ENCODE measurements around the gene ERBB4. TPM values are rescaled to one million over a fixed set of nuclear protein-coding genes. Genes with fewer than 3 reads are reported as not detected.

Gene ERBB4
- total and polyA plus RNA-seq, 10 of the 15 experiments (the other 5 are each of a cell fraction or from before 2014, with no cell fraction given) = under 0.01 to 0.23 (median 0.01) TPM; not detected in 4

DNA sequence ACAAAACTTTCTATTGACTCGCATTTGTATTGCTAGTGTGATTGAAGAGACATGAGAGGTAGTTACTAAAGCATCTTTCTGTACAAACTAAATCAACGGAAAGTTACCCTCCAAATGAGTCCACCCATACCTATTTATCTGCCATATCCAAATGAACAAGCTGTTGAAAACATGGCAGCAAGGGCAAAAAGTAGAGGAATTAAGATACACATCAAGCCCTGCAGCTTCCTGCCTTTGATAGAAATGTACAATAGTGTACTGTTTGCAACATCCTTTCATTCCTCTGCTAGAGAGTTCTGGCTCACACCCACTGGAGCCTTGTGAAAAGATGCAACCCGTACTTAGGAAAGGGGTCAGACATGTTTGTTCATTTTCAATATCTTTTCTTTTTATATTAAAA lies 122.5 kb downstream of the ERBB4 start (continued):
- TF ChIP-seq, protein P1, sequence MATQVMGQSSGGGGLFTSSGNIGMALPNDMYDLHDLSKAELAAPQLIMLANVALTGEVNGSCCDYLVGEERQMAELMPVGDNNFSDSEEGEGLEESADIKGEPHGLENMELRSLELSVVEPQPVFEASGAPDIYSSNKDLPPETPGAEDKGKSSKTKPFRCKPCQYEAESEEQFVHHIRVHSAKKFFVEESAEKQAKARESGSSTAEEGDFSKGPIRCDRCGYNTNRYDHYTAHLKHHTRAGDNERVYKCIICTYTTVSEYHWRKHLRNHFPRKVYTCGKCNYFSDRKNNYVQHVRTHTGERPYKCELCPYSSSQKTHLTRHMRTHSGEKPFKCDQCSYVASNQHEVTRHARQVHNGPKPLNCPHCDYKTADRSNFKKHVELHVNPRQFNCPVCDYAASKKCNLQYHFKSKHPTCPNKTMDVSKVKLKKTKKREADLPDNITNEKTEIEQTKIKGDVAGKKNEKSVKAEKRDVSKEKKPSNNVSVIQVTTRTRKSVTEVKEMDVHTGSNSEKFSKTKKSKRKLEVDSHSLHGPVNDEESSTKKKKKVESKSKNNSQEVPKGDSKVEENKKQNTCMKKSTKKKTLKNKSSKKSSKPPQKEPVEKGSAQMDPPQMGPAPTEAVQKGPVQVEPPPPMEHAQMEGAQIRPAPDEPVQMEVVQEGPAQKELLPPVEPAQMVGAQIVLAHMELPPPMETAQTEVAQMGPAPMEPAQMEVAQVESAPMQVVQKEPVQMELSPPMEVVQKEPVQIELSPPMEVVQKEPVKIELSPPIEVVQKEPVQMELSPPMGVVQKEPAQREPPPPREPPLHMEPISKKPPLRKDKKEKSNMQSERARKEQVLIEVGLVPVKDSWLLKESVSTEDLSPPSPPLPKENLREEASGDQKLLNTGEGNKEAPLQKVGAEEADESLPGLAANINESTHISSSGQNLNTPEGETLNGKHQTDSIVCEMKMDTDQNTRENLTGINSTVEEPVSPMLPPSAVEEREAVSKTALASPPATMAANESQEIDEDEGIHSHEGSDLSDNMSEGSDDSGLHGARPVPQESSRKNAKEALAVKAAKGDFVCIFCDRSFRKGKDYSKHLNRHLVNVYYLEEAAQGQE (IDR thresholded peaks at IDR 0.05; ENCODE audit: low read depth, low read length) = no peak

DNA sequence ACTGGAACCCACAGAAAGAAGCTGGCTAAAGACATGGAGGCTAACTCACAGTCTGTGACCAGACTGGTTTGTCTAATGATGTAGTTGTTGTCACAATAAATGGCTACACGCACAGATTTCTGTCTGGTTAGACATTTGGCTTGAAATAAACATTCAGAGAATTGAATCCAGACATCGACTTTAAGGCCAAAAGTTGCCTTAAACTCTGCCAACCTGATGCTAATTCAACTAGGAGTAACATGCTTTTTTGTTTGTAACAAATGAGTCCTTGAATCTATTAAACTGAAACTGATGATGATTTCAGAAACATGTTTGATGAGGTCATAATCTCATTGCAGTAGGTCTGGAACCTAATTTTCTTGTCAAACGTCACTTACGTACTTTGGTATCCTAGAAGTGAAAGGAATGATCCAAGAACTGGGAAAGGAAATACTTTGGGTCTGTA lies 123.8 kb downstream of the ERBB4 start:
- DNase-seq (ENCODE audit: low read depth, low spot score) (no peak), FAIRE-seq (no peak), ATAC-seq (no peak)
- CTCF ChIA-PET = interaction anchor here (1.0 kb wide), 1 partner anchor 13 kb away, joined by 3 read pairs; no protein-coding TSS in a partner anchor
- no TSS peak for BruUV-seq (replicated peaks)
- Histone ChIP-seq H2AFZ (ENCODE audit: control insufficient read depth, low read depth, low read length) (no peak overlapping the region), H4K20me1 (ENCODE audit: control insufficient read depth, insufficient read depth) (no peaks in the 10 kb centered on the region), H3K79me2 (ENCODE audit: control insufficient read depth, insufficient read depth, low read length) (no peaks in the 10 kb centered on the region), H3K36me3 (ENCODE audit: control insufficient read depth in 2 of 2, insufficient read depth in 2 of 2, low read length in 1 of 2) (no peaks in the 10 kb centered on the region), H3K4me1 (ENCODE audit: control insufficient read depth, insufficient read depth, low read length) (no peaks in the 10 kb centered on the region), H3K27ac (ENCODE audit: control insufficient read depth, insufficient read depth) (no peak overlapping the region), H3K4me2 (ENCODE audit: control insufficient read depth, insufficient read depth) (no peak overlapping the region), H3K9ac (ENCODE audit: control insufficient read depth, insufficient read depth, low read length) (no peak overlapping the region), H3K4me3 (no peak overlapping the region), H3K27me3 (replicated peaks in 1 of 2; ENCODE audit: control insufficient read depth in 2 of 2, insufficient read depth in 2 of 2, low read length in 1 of 2) (no peaks in the 10 kb centered on the region), H3K9me3 (replicated peaks; ENCODE audit: control insufficient read depth, insufficient read depth, low read length) (no peaks in the 10 kb centered on the region)
- intact Hi-C loops (cut with micrococcal nuclease; ENCODE audit: unreplicated experiment) (no loop called here), in situ Hi-C loops (cut with MboI) (no loop called here)
- no peak for TF ChIP-seq SRF (IDR thresholded peaks at IDR 0.05; ENCODE audit: low read depth in 2 of 2, low read length in 2 of 2)
- no peak for TF ChIP-seq BACH1 (IDR thresholded peaks at IDR 0.05; ENCODE audit: borderline replicate concordance)
- no peak for TF ChIP-seq POU2F2 (IDR thresholded peaks at IDR 0.05; ENCODE audit: borderline replicate concordance, low read depth, low read length)
- TF ChIP-seq, protein P2, sequence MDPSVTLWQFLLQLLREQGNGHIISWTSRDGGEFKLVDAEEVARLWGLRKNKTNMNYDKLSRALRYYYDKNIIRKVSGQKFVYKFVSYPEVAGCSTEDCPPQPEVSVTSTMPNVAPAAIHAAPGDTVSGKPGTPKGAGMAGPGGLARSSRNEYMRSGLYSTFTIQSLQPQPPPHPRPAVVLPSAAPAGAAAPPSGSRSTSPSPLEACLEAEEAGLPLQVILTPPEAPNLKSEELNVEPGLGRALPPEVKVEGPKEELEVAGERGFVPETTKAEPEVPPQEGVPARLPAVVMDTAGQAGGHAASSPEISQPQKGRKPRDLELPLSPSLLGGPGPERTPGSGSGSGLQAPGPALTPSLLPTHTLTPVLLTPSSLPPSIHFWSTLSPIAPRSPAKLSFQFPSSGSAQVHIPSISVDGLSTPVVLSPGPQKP (IDR thresholded peaks at IDR 0.05; ENCODE audit: low read depth, low read length) = no peak
- TF ChIP-seq, protein P3, sequence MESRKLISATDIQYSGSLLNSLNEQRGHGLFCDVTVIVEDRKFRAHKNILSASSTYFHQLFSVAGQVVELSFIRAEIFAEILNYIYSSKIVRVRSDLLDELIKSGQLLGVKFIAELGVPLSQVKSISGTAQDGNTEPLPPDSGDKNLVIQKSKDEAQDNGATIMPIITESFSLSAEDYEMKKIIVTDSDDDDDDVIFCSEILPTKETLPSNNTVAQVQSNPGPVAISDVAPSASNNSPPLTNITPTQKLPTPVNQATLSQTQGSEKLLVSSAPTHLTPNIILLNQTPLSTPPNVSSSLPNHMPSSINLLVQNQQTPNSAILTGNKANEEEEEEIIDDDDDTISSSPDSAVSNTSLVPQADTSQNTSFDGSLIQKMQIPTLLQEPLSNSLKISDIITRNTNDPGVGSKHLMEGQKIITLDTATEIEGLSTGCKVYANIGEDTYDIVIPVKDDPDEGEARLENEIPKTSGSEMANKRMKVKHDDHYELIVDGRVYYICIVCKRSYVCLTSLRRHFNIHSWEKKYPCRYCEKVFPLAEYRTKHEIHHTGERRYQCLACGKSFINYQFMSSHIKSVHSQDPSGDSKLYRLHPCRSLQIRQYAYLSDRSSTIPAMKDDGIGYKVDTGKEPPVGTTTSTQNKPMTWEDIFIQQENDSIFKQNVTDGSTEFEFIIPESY (IDR thresholded peaks at IDR 0.05) = no peak
- no peak for TF ChIP-seq FOXM1 (IDR thresholded peaks at IDR 0.05; ENCODE audit: low read depth, low read length)
- no peak for TF ChIP-seq KLF5 (IDR thresholded peaks at IDR 0.05; ENCODE audit: partially characterized antibody)
- TF ChIP-seq, protein P4, sequence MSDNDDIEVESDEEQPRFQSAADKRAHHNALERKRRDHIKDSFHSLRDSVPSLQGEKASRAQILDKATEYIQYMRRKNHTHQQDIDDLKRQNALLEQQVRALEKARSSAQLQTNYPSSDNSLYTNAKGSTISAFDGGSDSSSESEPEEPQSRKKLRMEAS (IDR thresholded peaks at IDR 0.05; ENCODE audit: low read depth, low read length) = no peak
- no peak for TF ChIP-seq NRF1 (conservative IDR thresholded peaks at IDR 0.05; ENCODE audit: low read depth, low read length)
- no peak for TF ChIP-seq TCF12 (IDR thresholded peaks at IDR 0.05; ENCODE audit: low read depth, low read length)
- no peak for TF ChIP-seq TCF3 (IDR thresholded peaks at IDR 0.05; ENCODE audit: borderline replicate concordance, insufficient read depth, low read depth, low read length)
- TF ChIP-seq GABPA (IDR thresholded peaks at IDR 0.05; ENCODE audit: low read depth) = no peak
- no peak for TF ChIP-seq LARP7 (IDR thresholded peaks at IDR 0.05)
- no peak for TF ChIP-seq SUPT20H (IDR thresholded peaks at IDR 0.05; ENCODE audit: borderline replicate concordance, control insufficient read depth, low read depth, low read length)
- no peak for TF ChIP-seq SPI1 (IDR thresholded peaks at IDR 0.05; ENCODE audit: borderline replicate concordance, insufficient read depth, low read depth, low read length)
- RAD21 ChIA-PET (ENCODE audit: unreplicated experiment) = no interaction called here
- SMC1A ChIA-PET (ENCODE audit: uncharacterized antibody, unreplicated experiment) = interaction anchor here (1.1 kb wide), 1 partner anchor 22 kb away, joined by 3 read pairs; no protein-coding TSS in a partner anchor
- WGBS (ENCODE audit: insufficient coverage, insufficient replicate concordance, low lambda C conversion rate, missing lambda C conversion rate) = 5% methylated on average over 4 of the region's 4 CpGs
- POLR2A ChIA-PET = no interaction called here
